GM21717 (cell line): ENCODE measurements around the gene PNPLA6.
A peak's percentile ranks its signal among the peaks of the same experiment; 100 is the strongest.

Experiments
- ATAC-seq: cut with Tn5 transposase; IDR thresholded peaks from one replicate; pipeline ENCODE4 v1.9.1; 2021; ENCODE audit warnings: mild to moderate bottlenecking, moderate library complexity; ENCODE audit not compliant: unreplicated experiment

Gene PNPLA6

GRCh38 chr19:7515110-7515644 lies 20.3 kb upstream of the PNPLA6 start:
- no peak for ATAC-seq

- no peak for ATAC-seq
Observed at GRCh38 chr19:7515645-7516151, 19.8 kb upstream of the PNPLA6 start, which contains the start of gene ZNF358. ZNF358 (plus strand) TSS chr19:7516103; CDS start chr19:7519243, 3,140 bp downstream.

GRCh38 chr19:7516333-7516732 lies 19.2 kb upstream of the PNPLA6 start:
- no peak for ATAC-seq

- no peak for ATAC-seq
Observed at GRCh38 chr19:7516878-7517277, 18.6 kb upstream of the PNPLA6 start.

GRCh38 chr19:7519361-7520130 lies 16.0 kb upstream of the PNPLA6 start:
- ATAC-seq, result no peak

- no peak for ATAC-seq
Observed at GRCh38 chr19:7520131-7521051, 15.1 kb upstream of the PNPLA6 start.

- no peak for ATAC-seq
Observed at GRCh38 chr19:7521551-7522071, 13.9 kb upstream of the PNPLA6 start.

- peak; percentile 53 for ATAC-seq
Observed at GRCh38 chr19:7522072-7522922, 13.2 kb upstream of the PNPLA6 start, which contains the start of gene MCOLN1. MCOLN1 (plus strand) TSS chr19:7522624; CDS start chr19:7522751, 127 bp downstream.

GRCh38 chr19:7522923-7523667 lies 12.4 kb upstream of the PNPLA6 start:
- ATAC-seq, result no peak

GRCh38 chr19:7524523-7524922 lies 11.0 kb upstream of the PNPLA6 start:
- no peak for ATAC-seq

GRCh38 chr19:7524992-7525739 lies 10.4 kb upstream of the PNPLA6 start:
- ATAC-seq, result no peak

GRCh38 chr19:7526059-7526929 lies 9.2 kb upstream of the PNPLA6 start:
- no peak for ATAC-seq

GRCh38 chr19:7527516-7528191 lies 7.9 kb upstream of the PNPLA6 start:
- ATAC-seq, result no peak

GRCh38 chr19:7528192-7528519 lies 7.4 kb upstream of the PNPLA6 start:
- no peak for ATAC-seq

- ATAC-seq, result no peak
Observed at GRCh38 chr19:7528522-7529245, 6.8 kb upstream of the PNPLA6 start.

GRCh38 chr19:7529246-7529600 lies 6.3 kb upstream of the PNPLA6 start:
- ATAC-seq, result no peak
